H7 (cell line): Measurements from ENCODE around the gene CYB561. TPM values are rescaled to one million over a fixed set of nuclear protein-coding genes. Genes with fewer than 3 reads are reported as not detected.

Source experiments
- DNase-seq: peaks from one replicate; pipeline ENCODE4 v3.0.0; 2012
- H3K27me3 ChIP-seq: 2 replicates; pipeline ENCODE4 v1.6.0; 2011; ENCODE audit warnings: mild to moderate bottlenecking, low read length; ENCODE audit not compliant: control insufficient read depth, insufficient read depth
- H3K36me3 ChIP-seq: replicated peaks from 2 replicates; pipeline ENCODE4 v1.5.1; 2011; ENCODE audit warnings: low read length; ENCODE audit not compliant: control insufficient read depth, insufficient read depth
- H3K4me3 ChIP-seq: 2 replicates; pipeline ENCODE4 v1.5.1; 2011; ENCODE audit warnings: low read depth, mild to moderate bottlenecking, control low read depth, low read length, moderate library complexity; ENCODE audit not compliant: insufficient read depth
- total RNA-seq: library from RNA; depleted of rRNA; stranded (reverse); fragments of >200 nt; shearing (Covaris generic); gene quantifications from 2 replicates; pipeline ENCODE4 v1.2.3, GENCODE V29; 2014; rRNA removed

Gene CYB561
- total RNA-seq, result 29.1 and 34.5 TPM in 2 replicates

GRCh38 chr17:63445954-63446752 is at the start of gene CYB561:
CYB561 (minus strand) TSS chr17:63446306; CDS start chr17:63437547, 8,759 bp downstream.
- DNase-seq, result peak; percentile 98
- Histone ChIP-seq H3K27me3 (no peaks in the 10 kb centered on the region), H3K36me3 (no peaks in the 10 kb centered on the region), H3K4me3 (peak within 1 kb of the TSS; percentile 54)

- Histone ChIP-seq H3K27me3 (no peaks in the 10 kb centered on the region; the same call in 1 of the 2 replicates), H3K36me3 (no peaks in the 10 kb centered on the region), H3K4me3 (no peak overlapping the region)
- DNase-seq, result peak; percentile 29
Observed at GRCh38 chr17:63495491-63495890, 49.4 kb upstream of the CYB561 start.

- Histone ChIP-seq H3K4me3 (no peak overlapping the region), H3K36me3 (no peaks in the 10 kb centered on the region), H3K27me3 (no peaks in the 10 kb centered on the region)
- DNase-seq, result no peak
Observed at GRCh38 chr17:63494300-63494928, 48.3 kb upstream of the CYB561 start.

GRCh38 chr17:63493411-63493810 is 47.3 kb upstream of the CYB561 start:
- H3K4me3 ChIP-seq, result no peak overlapping the region
- no peaks in the 10 kb centered on the region for H3K36me3 ChIP-seq
- no peak for DNase-seq
- H3K27me3 ChIP-seq, result no peaks in the 10 kb centered on the region

- peak; percentile 30 for DNase-seq
- Histone ChIP-seq H3K27me3 (no peaks in the 10 kb centered on the region), H3K4me3 (no peak overlapping the region), H3K36me3 (no peaks in the 10 kb centered on the region)
Observed at GRCh38 chr17:63492940-63493339, 46.8 kb upstream of the CYB561 start.

- Histone ChIP-seq H3K4me3 (no peak overlapping the region), H3K27me3 (no peaks in the 10 kb centered on the region), H3K36me3 (no peaks in the 10 kb centered on the region)
- DNase-seq, result peak; percentile 39
Observed at GRCh38 chr17:63491977-63492618, 46.0 kb upstream of the CYB561 start.

- no peaks in the 10 kb centered on the region for H3K36me3 ChIP-seq
- H3K27me3 ChIP-seq, result no peaks in the 10 kb centered on the region
- no peak for DNase-seq
- H3K4me3 ChIP-seq, result no peak overlapping the region
Observed at GRCh38 chr17:63491413-63491812, 45.3 kb upstream of the CYB561 start.

GRCh38 chr17:63490858-63491400 is 44.8 kb upstream of the CYB561 start:
- H3K27me3 ChIP-seq, result no peaks in the 10 kb centered on the region
- H3K36me3 ChIP-seq, result no peaks in the 10 kb centered on the region
- peak; percentile 52 for DNase-seq
- no peak overlapping the region for H3K4me3 ChIP-seq

GRCh38 chr17:63490329-63490728 is 44.2 kb upstream of the CYB561 start:
- H3K36me3 ChIP-seq, result no peaks in the 10 kb centered on the region
- DNase-seq, result peak; percentile 88
- no peak overlapping the region for H3K4me3 ChIP-seq
- no peaks in the 10 kb centered on the region for H3K27me3 ChIP-seq

GRCh38 chr17:63489291-63489690 is 43.2 kb upstream of the CYB561 start:
- H3K36me3 ChIP-seq, result no peaks in the 10 kb centered on the region
- no peak for DNase-seq
- H3K27me3 ChIP-seq, result no peaks in the 10 kb centered on the region
- H3K4me3 ChIP-seq, result no peak overlapping the region

GRCh38 chr17:63488851-63489250 is 42.7 kb upstream of the CYB561 start:
- H3K36me3 ChIP-seq, result no peaks in the 10 kb centered on the region
- no peak for DNase-seq
- H3K27me3 ChIP-seq, result no peaks in the 10 kb centered on the region
- no peak overlapping the region for H3K4me3 ChIP-seq

- Histone ChIP-seq H3K36me3 (no peaks in the 10 kb centered on the region), H3K4me3 (no peak overlapping the region), H3K27me3 (no peaks in the 10 kb centered on the region)
- peak; percentile 44 for DNase-seq
Observed at GRCh38 chr17:63487014-63487339, 40.9 kb upstream of the CYB561 start.

- peak; percentile 45 for DNase-seq
Observed at GRCh38 chr17:63486317-63487013, 40.4 kb upstream of the CYB561 start.

More at GRCh38 chr17:63486317-63487013, 40.4 kb upstream of the CYB561 start:
- Histone ChIP-seq H3K27me3 (no peaks in the 10 kb centered on the region), H3K36me3 (no peaks in the 10 kb centered on the region), H3K4me3 (no peak overlapping the region)
